ENCODE results near the gene CA9.

Gene CA9

DNA sequence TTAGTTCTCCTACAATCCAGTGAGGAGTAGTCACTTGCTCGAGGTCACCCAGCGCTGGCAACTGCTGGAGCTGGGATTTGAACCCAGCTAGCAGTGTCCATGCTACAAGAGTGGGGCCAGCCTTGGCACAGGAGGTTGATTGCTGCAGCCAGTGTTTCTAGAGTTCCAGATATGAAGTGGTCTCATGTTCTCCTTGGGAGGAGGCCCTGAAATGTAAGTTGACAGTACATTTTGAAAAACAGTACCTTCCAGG is 14.8 kb upstream of the CA9 start:
- no peak for TF ChIP-seq ZNF274 (IDR thresholded peaks at IDR 0.05; ENCODE audit: low read depth, low read length)
- peak overlapping the region; percentile 79 for H3K4me3 ChIP-seq (ENCODE audit: low read length)

DNA sequence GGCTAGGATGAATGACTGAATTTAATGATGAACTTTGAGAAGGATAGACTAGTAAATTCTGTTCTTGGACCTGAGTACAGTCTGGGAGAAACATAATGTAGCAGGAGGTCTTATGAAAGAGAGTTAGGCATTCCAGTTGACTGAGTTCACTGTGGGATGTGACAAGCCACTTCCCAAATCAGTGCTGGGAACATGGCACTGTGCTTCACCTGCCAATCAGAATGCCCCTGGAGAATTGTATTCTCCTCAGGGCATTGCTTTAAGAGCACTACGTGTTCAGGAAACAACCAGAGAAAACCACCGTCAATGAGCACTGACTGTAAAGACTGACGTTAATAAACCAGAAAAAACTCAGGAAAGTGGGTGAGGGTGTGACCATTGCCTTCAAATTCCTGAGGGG is 14.4 kb upstream of the CA9 start:
- H3K4me3 ChIP-seq (ENCODE audit: low read length): peak overlapping the region; percentile 79; the same call in 1 of the 2 replicates
- TF ChIP-seq ZNF274 (IDR thresholded peaks at IDR 0.05; ENCODE audit: low read depth, low read length): no peak

DNA sequence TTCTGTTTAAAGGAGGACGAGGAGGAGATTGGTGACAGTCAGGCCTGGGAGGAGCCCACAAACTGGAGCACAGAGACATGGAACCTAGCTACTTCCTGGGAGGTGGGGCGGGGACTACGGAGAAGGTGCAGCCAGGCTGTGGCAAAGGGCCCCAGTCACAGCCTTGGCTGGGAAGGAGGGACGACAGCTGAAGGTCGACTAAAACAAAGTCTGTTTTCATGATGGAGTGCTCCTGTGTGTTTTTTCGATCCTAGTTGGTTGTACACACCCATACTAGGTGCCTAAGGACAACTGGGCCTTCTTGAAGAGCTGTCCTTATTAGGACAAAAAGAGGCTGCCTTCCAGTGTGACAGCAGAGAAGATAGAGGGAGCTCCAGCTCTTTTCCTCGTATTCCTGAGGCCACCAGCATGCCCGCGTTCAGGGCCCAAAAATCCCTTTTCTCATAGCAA is 12.7 kb upstream of the CA9 start:
- TF ChIP-seq ZNF274 (IDR thresholded peaks at IDR 0.05; ENCODE audit: low read depth, low read length): no peak
- no peak overlapping the region for H3K4me3 ChIP-seq (ENCODE audit: low read length)

DNA sequence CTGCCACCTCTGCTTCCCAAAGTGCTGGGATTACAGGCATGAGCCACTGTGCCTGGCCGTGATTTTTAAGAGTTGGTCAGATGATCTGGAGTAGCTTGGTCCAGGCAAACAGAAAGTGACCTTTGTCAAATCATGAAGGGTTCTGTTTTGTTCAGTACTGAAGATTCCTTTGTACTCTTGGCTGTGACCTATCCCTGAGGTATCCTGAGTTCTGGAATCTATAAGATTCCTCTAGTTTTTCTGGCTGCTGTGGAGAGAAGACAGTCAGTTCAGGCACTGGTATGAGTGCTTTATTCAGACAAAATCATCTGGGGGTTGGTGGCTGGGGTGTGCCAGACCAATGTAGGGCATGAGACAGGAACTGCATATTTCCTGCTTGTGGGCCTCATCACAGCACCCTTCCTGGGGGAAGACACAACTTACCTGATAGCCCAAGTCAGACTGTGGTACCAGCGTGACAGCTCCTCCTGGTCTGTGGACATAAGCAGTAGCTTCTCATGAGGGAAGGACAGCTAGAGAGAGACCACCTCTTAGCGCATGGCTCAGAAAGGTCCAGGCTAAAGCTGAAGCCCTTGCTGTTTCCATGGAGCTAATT is 11.9 kb upstream of the CA9 start:
- no peak for TF ChIP-seq ZNF274 (IDR thresholded peaks at IDR 0.05; ENCODE audit: low read depth, low read length)
- no peak overlapping the region for H3K4me3 ChIP-seq (ENCODE audit: low read length)

DNA sequence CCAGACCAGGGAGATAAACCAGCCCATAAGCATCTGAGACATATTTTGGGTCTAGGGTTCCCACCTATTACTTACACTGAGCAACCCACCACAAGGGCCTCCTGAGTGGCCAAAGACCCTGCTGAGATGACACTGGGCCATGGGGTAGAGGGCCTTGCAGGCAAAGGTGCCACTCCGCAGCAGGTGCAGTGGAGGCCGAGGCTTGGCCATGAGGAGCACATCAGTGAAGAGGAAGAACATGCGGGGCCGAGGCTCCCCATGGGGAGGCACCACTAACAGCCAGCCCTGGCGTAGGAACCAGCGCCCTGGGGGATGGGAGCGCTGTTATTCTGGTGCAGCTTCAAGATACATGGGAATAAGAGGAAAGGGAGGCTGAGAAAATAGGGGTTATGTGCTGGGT is 11.3 kb upstream of the CA9 start:
- TF ChIP-seq ZNF274 (IDR thresholded peaks at IDR 0.05; ENCODE audit: low read depth, low read length): no peak
- H3K4me3 ChIP-seq (ENCODE audit: low read length): no peak overlapping the region

DNA sequence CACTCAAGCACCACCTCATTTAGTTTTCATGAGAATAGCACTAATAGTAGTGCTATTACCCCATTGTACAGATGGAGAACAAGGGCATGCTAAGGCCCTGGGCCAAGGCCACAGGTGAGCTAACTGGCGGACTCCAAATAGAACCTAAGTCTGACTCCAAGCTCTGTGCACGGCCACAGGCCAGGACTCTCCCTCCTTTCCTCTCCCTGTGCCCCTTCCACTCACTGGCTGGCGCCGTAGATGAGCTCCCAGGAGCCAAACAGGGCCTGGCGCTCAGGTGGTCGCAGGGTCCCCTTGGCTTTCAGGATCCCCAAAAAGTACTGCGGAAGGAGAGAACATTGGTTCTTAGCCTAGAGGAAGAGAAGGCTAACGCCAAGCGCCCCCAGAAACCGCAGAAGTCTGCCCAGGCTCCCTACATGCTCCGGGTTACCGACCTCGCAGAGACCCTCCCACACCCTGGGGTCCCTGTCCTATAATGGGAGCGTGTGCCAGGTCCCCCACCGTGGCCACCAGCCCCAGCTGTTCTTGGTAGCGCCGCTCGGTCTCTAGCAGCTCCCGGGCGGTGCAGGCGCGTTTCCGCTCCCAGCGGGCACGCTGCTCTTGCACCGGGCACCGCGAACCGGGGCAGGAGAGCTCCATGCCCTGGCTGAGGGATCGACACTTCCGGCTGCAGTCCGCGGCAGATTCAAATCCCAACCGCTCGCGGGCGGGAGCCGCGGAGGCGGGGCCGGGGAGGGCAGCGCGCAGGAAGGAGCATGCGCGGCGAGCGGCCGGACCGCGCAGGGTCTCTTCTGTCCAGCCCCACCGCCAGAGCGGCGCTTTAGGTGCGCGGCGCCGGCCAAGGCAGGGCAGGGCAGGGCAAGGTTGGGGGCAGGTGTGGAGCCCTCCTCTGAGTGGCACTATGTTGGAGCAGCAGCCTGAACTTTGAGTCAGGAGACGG is 8.9 kb upstream of the CA9 start, which contains the start of gene ARHGEF39:
Gene ARHGEF39 (minus strand): TSS at position 665 of the 940 bp plus-strand sequence. CDS start 26 bp downstream, at position 639.
- TF ChIP-seq ZNF274 (IDR thresholded peaks at IDR 0.05; ENCODE audit: low read depth, low read length): no peak
- H3K4me3 ChIP-seq (ENCODE audit: low read length): peak within 1 kb of the TSS; percentile 76

DNA sequence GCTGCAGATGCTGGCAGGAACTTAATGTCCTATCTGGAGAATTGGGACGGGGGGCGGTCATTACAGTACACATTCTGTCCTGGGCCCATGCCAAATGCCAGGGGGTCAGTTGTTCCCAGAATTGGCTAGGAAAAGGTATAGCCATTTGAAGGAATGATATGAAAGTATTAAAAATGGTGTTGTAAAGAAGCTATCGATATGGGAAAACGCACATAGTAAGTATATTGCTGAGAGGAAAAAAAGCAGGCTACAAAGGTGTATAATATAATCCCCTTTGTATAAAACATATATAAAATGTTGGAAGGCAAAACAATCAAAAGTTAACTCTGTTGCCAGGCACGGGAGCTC is 8.3 kb upstream of the CA9 start:
- TF ChIP-seq ZNF274 (IDR thresholded peaks at IDR 0.05; ENCODE audit: low read depth, low read length): no peak
- peak overlapping the region; percentile 76; the same call in 1 of the 2 replicates for H3K4me3 ChIP-seq (ENCODE audit: low read length)

DNA sequence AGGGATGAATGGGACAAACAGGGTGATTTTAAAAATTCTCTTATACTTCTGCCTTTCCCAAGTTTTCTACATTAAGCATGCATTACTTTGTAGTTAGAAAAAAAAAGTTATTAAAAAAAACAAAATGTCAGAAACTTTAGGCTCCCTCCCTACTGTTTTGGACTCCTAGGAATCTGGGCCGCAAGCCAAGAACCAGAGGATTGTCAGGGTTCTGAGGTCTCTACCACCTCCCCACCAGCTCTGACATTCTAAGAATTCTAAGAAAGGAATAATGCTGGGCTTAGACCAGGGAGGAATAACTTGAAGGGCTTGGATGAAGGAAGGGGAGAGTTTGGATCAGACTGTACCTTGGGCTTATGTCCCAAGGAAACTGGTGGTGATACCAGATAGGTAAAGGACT is 7.7 kb upstream of the CA9 start:
- no peak for TF ChIP-seq ZNF274 (IDR thresholded peaks at IDR 0.05; ENCODE audit: low read depth, low read length)
- H3K4me3 ChIP-seq (ENCODE audit: low read length): no peak overlapping the region

DNA sequence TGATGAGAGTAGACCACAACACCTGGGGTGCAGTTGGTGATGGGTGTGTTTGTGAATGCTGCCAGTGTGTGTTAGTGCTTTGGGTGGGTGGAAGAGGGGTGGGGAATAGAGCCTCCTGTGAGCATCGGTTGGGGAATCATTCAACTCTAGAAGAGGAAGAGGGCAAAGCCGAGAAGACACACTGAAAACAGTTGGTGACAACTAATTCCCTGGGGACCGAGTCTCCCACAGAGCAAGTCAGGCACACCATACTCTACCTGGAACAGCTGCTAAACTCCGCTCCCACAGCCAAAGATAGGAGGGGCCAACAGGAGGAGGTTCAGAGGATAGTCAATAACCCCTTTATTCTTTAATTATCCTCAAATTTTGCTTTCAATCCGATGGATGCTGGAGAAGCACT is 7.2 kb upstream of the CA9 start:
- no peak for TF ChIP-seq ZNF274 (IDR thresholded peaks at IDR 0.05; ENCODE audit: low read depth, low read length)
- H3K4me3 ChIP-seq (ENCODE audit: low read length): no peak overlapping the region

DNA sequence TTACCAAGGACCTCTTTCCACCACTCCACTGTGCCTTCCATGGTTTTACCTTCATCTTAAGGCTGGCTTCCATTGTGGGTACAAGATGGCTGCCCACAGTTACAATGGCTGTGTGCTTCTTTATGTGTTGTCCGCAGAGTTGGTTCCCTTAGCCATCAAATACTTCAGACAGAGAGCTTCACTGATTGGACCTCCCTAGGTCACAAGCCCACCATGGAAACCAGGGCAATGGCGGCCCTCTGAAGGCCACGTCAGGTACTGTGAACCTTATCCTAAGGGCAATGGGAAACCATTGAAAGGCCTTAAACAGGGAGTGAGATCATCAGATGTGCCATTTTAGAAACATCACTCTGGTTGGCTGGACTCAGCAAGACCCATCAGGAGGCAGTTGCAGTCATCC is 5.8 kb upstream of the CA9 start:
- no peak for TF ChIP-seq ZNF274 (IDR thresholded peaks at IDR 0.05; ENCODE audit: low read depth, low read length)
- H3K4me3 ChIP-seq (ENCODE audit: low read length): no peak overlapping the region

DNA sequence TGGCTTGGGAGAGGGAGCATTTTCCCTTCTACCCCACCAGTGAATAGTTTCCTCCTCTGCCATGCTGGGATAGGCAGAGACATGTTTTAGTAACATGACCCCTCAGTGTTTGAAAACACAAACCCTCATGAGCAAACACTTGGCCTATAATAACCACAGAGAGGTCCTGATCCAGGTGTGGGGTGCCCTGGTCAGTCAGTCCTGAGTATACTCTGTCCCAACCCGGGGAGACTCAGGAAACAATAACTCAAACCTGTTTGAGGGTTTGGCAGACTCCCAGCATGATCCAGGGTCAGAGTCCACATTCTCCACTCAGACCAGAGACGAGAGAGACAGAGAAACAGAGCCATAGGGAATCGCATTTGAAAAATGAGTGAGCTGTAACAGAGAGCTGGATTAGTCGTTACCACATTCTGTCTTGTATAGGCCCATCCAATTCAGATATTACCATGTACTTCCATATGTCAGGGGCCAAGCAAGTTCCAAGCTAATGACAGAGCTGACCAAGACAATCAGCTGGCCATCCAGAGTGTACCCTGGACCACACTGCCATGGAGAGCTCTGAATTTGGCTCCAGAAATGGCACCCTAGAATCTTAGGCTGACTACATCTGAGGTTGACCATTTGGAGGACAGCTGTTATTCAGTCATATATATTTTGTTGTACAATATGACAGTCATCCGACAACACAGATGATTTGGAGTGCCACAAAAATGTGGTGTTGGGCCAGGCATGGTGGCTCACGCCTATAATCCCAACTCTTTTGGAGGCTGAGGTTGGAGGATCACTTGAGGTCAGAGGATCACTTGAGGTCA is 4.2 kb upstream of the CA9 start:
- no peak for TF ChIP-seq ZNF274 (IDR thresholded peaks at IDR 0.05; ENCODE audit: low read depth, low read length)
- no peak overlapping the region for H3K4me3 ChIP-seq (ENCODE audit: low read length)

DNA sequence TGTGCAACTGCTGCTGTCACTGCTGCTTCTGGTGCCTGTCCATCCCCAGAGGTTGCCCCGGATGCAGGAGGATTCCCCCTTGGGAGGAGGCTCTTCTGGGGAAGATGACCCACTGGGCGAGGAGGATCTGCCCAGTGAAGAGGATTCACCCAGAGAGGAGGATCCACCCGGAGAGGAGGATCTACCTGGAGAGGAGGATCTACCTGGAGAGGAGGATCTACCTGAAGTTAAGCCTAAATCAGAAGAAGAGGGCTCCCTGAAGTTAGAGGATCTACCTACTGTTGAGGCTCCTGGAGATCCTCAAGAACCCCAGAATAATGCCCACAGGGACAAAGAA is 265 bp downstream of the CA9 start:
- no peak for TF ChIP-seq ZNF274 (IDR thresholded peaks at IDR 0.05; ENCODE audit: low read depth, low read length)
- no peak overlapping the region for H3K4me3 ChIP-seq (ENCODE audit: low read length)

DNA sequence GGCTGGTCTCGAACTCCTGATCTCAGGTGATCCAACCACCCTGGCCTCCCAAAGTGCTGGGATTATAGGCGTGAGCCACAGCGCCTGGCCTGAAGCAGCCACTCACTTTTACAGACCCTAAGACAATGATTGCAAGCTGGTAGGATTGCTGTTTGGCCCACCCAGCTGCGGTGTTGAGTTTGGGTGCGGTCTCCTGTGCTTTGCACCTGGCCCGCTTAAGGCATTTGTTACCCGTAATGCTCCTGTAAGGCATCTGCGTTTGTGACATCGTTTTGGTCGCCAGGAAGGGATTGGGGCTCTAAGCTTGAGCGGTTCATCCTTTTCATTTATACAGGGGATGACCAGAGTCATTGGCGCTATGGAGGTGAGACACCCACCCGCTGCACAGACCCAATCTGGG is 1.5 kb downstream of the CA9 start:
- TF ChIP-seq ZNF274 (IDR thresholded peaks at IDR 0.05; ENCODE audit: low read depth, low read length): no peak
- H3K4me3 ChIP-seq (ENCODE audit: low read length): no peak overlapping the region; the same call in 1 of the 2 replicates

DNA sequence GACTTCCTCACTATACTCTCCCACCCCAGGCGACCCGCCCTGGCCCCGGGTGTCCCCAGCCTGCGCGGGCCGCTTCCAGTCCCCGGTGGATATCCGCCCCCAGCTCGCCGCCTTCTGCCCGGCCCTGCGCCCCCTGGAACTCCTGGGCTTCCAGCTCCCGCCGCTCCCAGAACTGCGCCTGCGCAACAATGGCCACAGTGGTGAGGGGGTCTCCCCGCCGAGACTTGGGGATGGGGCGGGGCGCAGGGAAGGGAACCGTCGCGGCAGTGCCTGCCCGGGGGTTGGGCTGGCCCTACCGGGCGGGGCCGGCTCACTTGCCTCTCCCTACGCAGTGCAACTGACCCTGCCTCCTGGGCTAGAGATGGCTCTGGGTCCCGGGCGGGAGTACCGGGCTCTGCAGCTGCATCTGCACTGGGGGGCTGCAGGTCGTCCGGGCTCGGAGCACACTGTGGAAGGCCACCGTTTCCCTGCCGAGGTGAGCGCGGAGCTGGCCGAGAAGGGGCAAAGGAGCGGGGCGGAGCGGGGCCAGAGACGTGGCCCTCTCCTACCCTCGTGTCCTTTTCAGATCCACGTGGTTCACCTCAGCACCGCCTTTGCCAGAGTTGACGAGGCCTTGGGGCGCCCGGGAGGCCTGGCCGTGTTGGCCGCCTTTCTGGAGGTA is 2.1 kb downstream of the CA9 start:
- peak overlapping the region; percentile 4; the same call in 1 of the 2 replicates for H3K4me3 ChIP-seq (ENCODE audit: low read length)
- no peak for TF ChIP-seq ZNF274 (IDR thresholded peaks at IDR 0.05; ENCODE audit: low read depth, low read length)
